Kidney epithelial cell (primary cell): ENCODE data around the gene NOSIP. TPM values are rescaled to one million over a fixed set of nuclear protein-coding genes. Genes with fewer than 3 reads are reported as not detected.

ENCODE experiments used
- DNase-seq: peaks from one replicate; pipeline ENCODE4 v3.0.0-alpha.2; 2010; ENCODE audit warnings: low read depth
- H3K27me3 ChIP-seq: 2 replicates; pipeline ENCODE4 v1.6.0; 2011; ENCODE audit warnings: low read length; ENCODE audit not compliant: control insufficient read depth, insufficient read depth
- H3K36me3 ChIP-seq: 2 replicates; pipeline ENCODE4 v1.5.1; 2011; ENCODE audit warnings: low read length; ENCODE audit not compliant: control insufficient read depth, insufficient read depth
- H3K4me3 ChIP-seq: 2 replicates; pipeline ENCODE4 v1.5.1; 2011; ENCODE audit warnings: low read depth, mild to moderate bottlenecking, control low read depth, low read length
- CTCF ChIP-seq: IDR thresholded peaks from 2 replicates; pipeline ENCODE4 v1.5.1; 2011; ENCODE audit warnings: mild to moderate bottlenecking, moderate library complexity, low read length, control low read depth, inconsistent platforms; ENCODE audit not compliant: insufficient read depth, poor library complexity, severe bottlenecking
- total RNA-seq: library from RNA; depleted of rRNA; stranded (reverse); fragments of >200 nt; gene quantifications from 2 replicates; pipeline ENCODE4 v1.2.3, GENCODE V29; 2015

Gene NOSIP
- total RNA-seq, 1 donor from 2014 or later = 91.4 TPM

GRCh38 chr19:49556412-49557398 lies 23.7 kb downstream of the NOSIP start:
- no peak overlapping the region for H3K4me3 ChIP-seq
- TF ChIP-seq CTCF = no peak
- peaks cover 5% of the 10 kb centered on the region for H3K36me3 ChIP-seq
- no peak for DNase-seq
- H3K27me3 ChIP-seq = no peaks in the 10 kb centered on the region

GRCh38 chr19:49555600-49556411 lies 24.6 kb downstream of the NOSIP start:
- Histone ChIP-seq H3K4me3 (no peak overlapping the region), H3K36me3 (peaks cover 5% of the 10 kb centered on the region), H3K27me3 (no peaks in the 10 kb centered on the region)
- no peak for DNase-seq
- no peak for TF ChIP-seq CTCF

GRCh38 chr19:49554701-49555181 lies 25.6 kb downstream of the NOSIP start:
- no peak for TF ChIP-seq CTCF
- Histone ChIP-seq H3K36me3 (peaks cover 5% of the 10 kb centered on the region), H3K27me3 (no peaks in the 10 kb centered on the region), H3K4me3 (no peak overlapping the region)
- DNase-seq = no peak

- DNase-seq = no peak
- H3K36me3 ChIP-seq = peaks cover 5% of the 10 kb centered on the region
- TF ChIP-seq CTCF = no peak
- H3K4me3 ChIP-seq = no peak overlapping the region
- no peaks in the 10 kb centered on the region for H3K27me3 ChIP-seq
Observed at GRCh38 chr19:49553451-49554271, 26.7 kb downstream of the NOSIP start.

GRCh38 chr19:49552749-49553148 lies 27.6 kb downstream of the NOSIP start:
- no peaks in the 10 kb centered on the region for H3K27me3 ChIP-seq
- TF ChIP-seq CTCF = no peak
- DNase-seq = no peak
- H3K4me3 ChIP-seq = no peak overlapping the region
- peaks cover 3% of the 10 kb centered on the region for H3K36me3 ChIP-seq
